PC-9 (cell line): ENCODE measurements around the gene SMPD4. TPM values are rescaled to one million over a fixed set of nuclear protein-coding genes. Genes with fewer than 3 reads are reported as not detected.
"Not testable (repeated sequence)": the region's sequence is repeated elsewhere in the genome, so short reads cannot be mapped to it uniquely, and the experiment has no call there.

Source experiments
- BruUV-seq: library from RNA; stranded (reverse); fragments of 400-500 nt; replicated peaks from 2 replicates; lab custom pipeline; 2021; lab: Mats Ljungman, UMichigan
- CTCF ChIA-PET: fragments of 300-600 bp; sonication (Branson Sonifier 250); formaldehyde crosslinking; loops from one replicate; lab custom pipeline; 2022; ENCODE audit warnings: antibody characterized with exemption; lab: Charles Lee
- POLR2A ChIA-PET: fragments of 300-600 bp; sonication (Branson Sonifier 250); formaldehyde crosslinking; loops from one replicate; lab custom pipeline; 2022; ENCODE audit warnings: antibody characterized with exemption; ENCODE audit not compliant: unreplicated experiment; lab: Charles Lee
- DNase-seq, 2 experiments: peaks; one replicate each; pipeline versions ENCODE4 v3.0.0 to v3.0.0-alpha.2; 2015 to 2022; ENCODE audit warnings: mixed read lengths in 1 of 2
- H2AFZ ChIP-seq: fragments of 200-600 bp; sonication (generic); 2 replicates; pipeline ENCODE4 v1.8.1; 2017; ENCODE audit warnings: antibody characterized with exemption
- H3F3A ChIP-seq: fragments of 200-600 bp; sonication (generic); 2 replicates; pipeline ENCODE4 v1.8.1; 2017; ENCODE audit warnings: antibody characterized with exemption, mild to moderate bottlenecking, low read depth; ENCODE audit not compliant: insufficient read depth
- H3K27ac ChIP-seq: fragments of 200-600 bp; sonication (generic); 2 replicates; pipeline ENCODE4 v1.6.1; 2016; ENCODE audit warnings: mixed run types
- H3K27me3 ChIP-seq: fragments of 200-600 bp; sonication (generic); 2 replicates; pipeline ENCODE4 v1.6.1; 2016; ENCODE audit warnings: low read depth, mixed run types; ENCODE audit not compliant: insufficient read depth
- H3K36me3 ChIP-seq: fragments of 200-600 bp; sonication (generic); 2 replicates; pipeline ENCODE4 v1.6.1; 2016; ENCODE audit warnings: low read depth, mixed run types
- H3K4me1 ChIP-seq: fragments of 200-600 bp; sonication (generic); replicated peaks from 2 replicates; pipeline ENCODE4 v1.6.1; 2016; ENCODE audit warnings: mixed run types; ENCODE audit not compliant: insufficient read depth
- H3K4me2 ChIP-seq: fragments of 200-600 bp; sonication (generic); 2 replicates; pipeline ENCODE4 v1.6.1; 2017; ENCODE audit warnings: mixed run types
- H3K4me3 ChIP-seq: fragments of 200-600 bp; sonication (generic); 2 replicates; pipeline ENCODE4 v1.6.1; 2016; ENCODE audit warnings: mixed run types
- H3K79me2 ChIP-seq: fragments of 200-600 bp; sonication (generic); 2 replicates; pipeline ENCODE4 v1.6.1; 2017; ENCODE audit warnings: low read depth, mixed run types
- H3K9me2 ChIP-seq: fragments of 200-600 bp; sonication (generic); 2 replicates; pipeline ENCODE4 v1.8.1; 2017; ENCODE audit warnings: mild to moderate bottlenecking; ENCODE audit not compliant: insufficient read depth
- H3K9me3 ChIP-seq: fragments of 200-600 bp; sonication (generic); 2 replicates; pipeline ENCODE4 v1.8.1; 2016; ENCODE audit warnings: low read depth; ENCODE audit not compliant: insufficient read depth
- H4K20me1 ChIP-seq: fragments of 200-600 bp; sonication (generic); 2 replicates; pipeline ENCODE4 v1.8.1; 2017; ENCODE audit not compliant: insufficient read depth
- EZH2 ChIP-seq: fragments of 200-600 bp; sonication (generic); IDR thresholded peaks from 2 replicates; pipeline ENCODE4 v1.8.0; 2017; ENCODE audit warnings: antibody characterized with exemption, low read depth
- intact Hi-C: fragments of 100-400 bp; cut with micrococcal nuclease; formaldehyde crosslinking; loops from one replicate; pipeline ENCODE4 v1.10.0; 2022; ENCODE audit not compliant: unreplicated experiment
- total RNA-seq: library from RNA; stranded (reverse); gene quantifications from 2 replicates; pipeline ENCODE4 v1.2.3, GENCODE V29; 2021

Gene SMPD4
- total RNA-seq, 1 experiment from 2014 or later, result 77.9 TPM

DNA sequence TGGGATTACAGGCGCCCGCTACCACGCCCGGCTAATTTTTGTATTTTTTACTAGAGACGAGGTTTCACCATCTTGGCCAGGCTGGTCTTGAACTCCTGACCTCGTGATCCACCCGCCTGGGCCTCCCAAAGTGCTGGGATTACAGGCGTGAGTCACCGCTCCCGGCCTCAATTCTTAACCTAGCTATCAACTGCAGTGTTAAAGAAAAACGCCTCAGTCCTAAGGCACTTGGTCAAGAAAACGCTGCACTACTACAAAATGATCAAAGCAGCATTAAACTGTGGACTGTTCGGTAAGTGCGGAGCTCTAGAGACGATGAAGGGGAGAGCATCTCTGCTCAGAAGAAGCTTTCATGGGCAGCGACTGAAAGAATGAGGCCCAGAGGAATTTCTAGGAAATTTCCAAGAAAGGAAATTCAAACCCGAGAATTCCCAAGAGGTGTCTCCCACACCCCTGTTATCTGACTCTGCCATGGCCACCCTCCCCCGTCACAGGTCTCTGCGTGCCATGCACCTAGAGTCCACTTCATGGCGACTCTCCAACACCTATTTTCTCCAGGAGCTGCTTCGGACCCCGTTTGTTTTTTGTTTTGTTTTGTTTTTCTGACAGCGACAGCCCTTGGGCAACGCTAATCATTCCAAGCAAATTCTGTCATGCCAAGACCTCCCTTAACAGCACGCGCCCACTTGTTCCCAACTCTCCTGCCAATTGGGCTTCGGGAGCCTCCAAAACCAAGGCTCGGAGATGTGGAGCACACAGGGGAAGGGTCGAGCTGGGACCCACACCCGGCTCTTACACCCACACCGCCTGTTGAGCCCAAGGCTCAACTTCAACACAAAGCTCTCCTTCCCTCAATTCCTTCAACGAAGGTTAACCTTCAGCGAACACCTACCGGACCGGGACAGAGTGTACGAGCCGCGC, 738 bp downstream of the SMPD4 start:
- not testable (repeated sequence) for H3K9me3 ChIP-seq, H4K20me1 ChIP-seq, H3K36me3 ChIP-seq, DNase-seq, H3K9me2 ChIP-seq, H3F3A ChIP-seq, H3K4me1 ChIP-seq, H3K27me3 ChIP-seq
- TSS peak; percentile 61 for BruUV-seq
- Histone ChIP-seq H3K4me2 (peak overlapping the region; percentile 85), H2AFZ (peak overlapping the region; percentile 83), H3K79me2 (peaks cover 65% of the 10 kb centered on the region), H3K4me3 (peak overlapping the region; percentile 79), H3K27ac (peak overlapping the region; percentile 21; the same call in 1 of the 2 replicates)
- intact Hi-C loops, result loop anchor here (1.0 to 5.0 kb wide), 3 partner anchors 62 to 157 kb away; no protein-coding TSS in a partner anchor
- CTCF ChIA-PET, result interaction anchor here (0.6 to 1.3 kb wide), 4 partner anchors 72 to 748 kb away, joined by 3 to 11 read pairs (median 5); partner anchors contain the start of gene IMP4
- POLR2A ChIA-PET, result interaction anchor here (0.6 kb wide), 2 partner anchors 24 to 161 kb away, joined by 5 to 22 read pairs; a partner anchor contains a TSS

DNA sequence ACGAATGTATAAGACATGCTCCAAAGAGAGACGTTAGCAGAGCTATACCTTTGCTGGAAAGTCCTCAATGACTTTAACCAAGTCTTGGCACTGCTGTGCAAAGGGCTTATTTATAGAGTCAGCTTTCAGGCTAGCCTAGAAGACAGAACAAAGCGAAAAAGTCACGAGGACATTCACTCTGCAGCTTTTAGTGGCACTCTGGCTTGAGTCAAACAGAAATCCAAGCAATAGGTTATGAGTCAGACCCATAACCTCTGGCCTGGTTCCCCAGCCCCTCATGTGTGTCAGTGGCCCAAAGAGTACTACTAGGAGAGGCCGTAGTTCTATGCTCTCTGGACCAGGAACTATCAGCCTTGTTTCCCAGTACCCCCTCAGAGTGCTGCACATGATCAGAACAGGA, 6.5 kb downstream of the SMPD4 start:
- BruUV-seq, H3K9me3 ChIP-seq, DNase-seq, H3K27ac ChIP-seq, H3K36me3 ChIP-seq, H3K9me2 ChIP-seq, H3K4me2 ChIP-seq, H4K20me1 ChIP-seq, H3K27me3 ChIP-seq, H3K4me3 ChIP-seq, H3K4me1 ChIP-seq, H2AFZ ChIP-seq, CTCF ChIA-PET, H3F3A ChIP-seq, POLR2A ChIA-PET, intact Hi-C loops: not testable (repeated sequence)
- peaks cover 33% of the 10 kb centered on the region for H3K79me2 ChIP-seq

DNA sequence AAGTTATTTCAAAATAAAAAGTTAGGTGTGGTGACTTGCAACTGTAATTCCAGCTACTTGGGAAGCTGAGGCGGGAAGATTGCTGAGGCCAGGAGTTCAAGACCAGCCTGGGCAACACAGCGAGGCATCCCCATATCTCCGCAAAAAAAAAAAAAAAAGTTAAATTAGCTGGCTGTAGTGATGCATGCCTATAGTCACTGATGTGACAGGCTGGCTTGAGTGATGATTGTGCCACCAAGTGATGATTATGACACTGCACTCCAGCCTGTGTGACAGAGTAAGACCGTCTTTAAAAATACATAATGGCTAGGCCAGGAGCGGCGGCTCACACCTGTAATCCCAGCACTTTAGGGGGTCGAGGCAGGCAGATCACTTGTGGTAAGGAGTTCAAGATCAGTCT, 11.5 kb downstream of the SMPD4 start:
- Histone ChIP-seq H3F3A (no peaks in the 10 kb centered on the region), H4K20me1 (no peaks in the 10 kb centered on the region), H3K79me2 (no peaks in the 10 kb centered on the region), H3K4me1 (no peaks in the 10 kb centered on the region), H3K9me2 (no peaks in the 10 kb centered on the region), H3K36me3 (peaks cover 5% of the 10 kb centered on the region; the same call in 1 of the 2 replicates), H3K27ac (no peak overlapping the region), H3K4me3 (no peak overlapping the region), H3K27me3 (no peaks in the 10 kb centered on the region), H3K9me3 (no peaks in the 10 kb centered on the region), H3K4me2 (no peak overlapping the region), H2AFZ (no peak overlapping the region)
- BruUV-seq, result no TSS peak
- ChIA-PET CTCF (no interaction called here), POLR2A (no interaction called here)
- no peak for TF ChIP-seq EZH2
- no peak for DNase-seq
- intact Hi-C loops, result no loop called here

DNA sequence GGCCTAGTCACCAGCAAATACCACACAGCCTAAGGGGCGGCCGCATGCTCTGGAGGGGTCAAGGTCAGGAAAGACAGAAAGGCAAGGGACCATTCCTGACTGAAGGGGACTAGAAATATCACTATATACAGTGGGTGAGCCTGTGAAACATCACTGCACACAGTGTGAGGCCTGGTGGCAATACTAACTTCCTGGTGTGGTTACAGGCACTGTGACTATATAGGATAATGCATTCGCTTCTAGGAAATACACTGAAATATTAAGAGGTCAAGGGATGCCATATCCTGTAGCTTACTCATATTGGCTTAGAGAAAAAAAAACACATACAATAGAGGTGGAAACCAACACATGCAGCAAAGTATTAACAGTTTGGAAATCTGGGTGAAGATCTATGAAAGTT, 12.2 kb downstream of the SMPD4 start:
- H3K4me3 ChIP-seq, H3F3A ChIP-seq, H3K9me2 ChIP-seq, H3K79me2 ChIP-seq, H3K36me3 ChIP-seq, H4K20me1 ChIP-seq, BruUV-seq, H3K9me3 ChIP-seq, DNase-seq, POLR2A ChIA-PET, H3K27me3 ChIP-seq, H3K27ac ChIP-seq, H2AFZ ChIP-seq, CTCF ChIA-PET, H3K4me1 ChIP-seq, H3K4me2 ChIP-seq, intact Hi-C loops: not testable (repeated sequence)

GRCh38 chr2:130166611-130167010, 14.8 kb downstream of the SMPD4 start:
- H3K9me3 ChIP-seq, H3K4me1 ChIP-seq, H3K27ac ChIP-seq, intact Hi-C loops, H3F3A ChIP-seq, POLR2A ChIA-PET, H3K4me2 ChIP-seq, CTCF ChIA-PET, H3K9me2 ChIP-seq, DNase-seq, H4K20me1 ChIP-seq, H3K27me3 ChIP-seq, H3K4me3 ChIP-seq, BruUV-seq, H3K36me3 ChIP-seq, H2AFZ ChIP-seq, H3K79me2 ChIP-seq: not testable (repeated sequence)
